Fibroblast of skin of abdomen (primary cell): ENCODE measurements around the gene THEMIS2.
"Not testable (repeated sequence)": the region's sequence is repeated elsewhere in the genome, so short reads cannot be mapped to it uniquely, and the experiment has no call there.

ENCODE experiments used
- DNase-seq: peaks from one replicate; pipeline ENCODE4 v3.0.0-alpha.2; 2013

Gene THEMIS2

GRCh38 chr1:27863538-27863915 is 8.8 kb upstream of the THEMIS2 start:
- DNase-seq = no peak

GRCh38 chr1:27864264-27864895 is 8.0 kb upstream of the THEMIS2 start:
- DNase-seq = no peak

DNA sequence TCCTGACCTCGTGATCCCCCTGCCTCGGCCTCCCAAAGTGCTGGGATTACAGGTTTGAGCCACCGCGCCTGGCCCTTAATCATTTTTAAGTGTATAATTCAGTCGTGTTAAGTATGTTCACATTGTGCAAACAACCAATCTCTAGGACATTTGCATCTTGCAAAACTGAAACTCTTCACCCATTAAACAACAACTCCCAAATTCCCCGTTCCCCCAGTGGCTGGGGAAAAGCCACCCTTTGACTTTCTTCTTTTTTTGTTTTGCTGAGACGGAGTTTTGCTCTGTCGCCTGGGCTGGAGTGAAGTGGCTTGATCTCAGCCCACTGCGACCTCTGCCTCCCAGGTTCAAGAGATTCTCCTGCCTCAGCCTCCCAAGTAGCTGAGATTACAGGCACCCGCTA is 6.5 kb upstream of the THEMIS2 start:
- DNase-seq = no peak

DNA sequence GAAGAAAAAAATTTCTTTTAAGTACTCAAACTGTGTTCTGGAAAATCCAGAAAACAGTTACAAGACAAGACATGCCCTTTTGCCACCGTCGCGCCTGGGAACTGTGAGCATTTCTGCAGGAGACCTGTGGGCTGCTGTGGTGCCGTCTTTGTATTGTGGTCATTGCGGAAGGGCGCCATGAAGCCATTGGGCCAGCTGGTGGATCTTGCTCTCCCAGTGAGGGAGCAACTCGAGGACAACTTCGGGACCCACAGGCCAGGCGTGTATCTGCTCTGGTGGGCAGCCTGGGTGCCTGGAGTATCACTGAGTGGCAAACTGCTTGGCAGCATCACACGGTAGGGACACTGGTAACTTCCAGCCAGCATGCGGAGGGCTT is 3.8 kb upstream of the THEMIS2 start:
- no peak for DNase-seq

GRCh38 chr1:27868932-27869718 is 3.2 kb upstream of the THEMIS2 start:
- DNase-seq = no peak

DNA sequence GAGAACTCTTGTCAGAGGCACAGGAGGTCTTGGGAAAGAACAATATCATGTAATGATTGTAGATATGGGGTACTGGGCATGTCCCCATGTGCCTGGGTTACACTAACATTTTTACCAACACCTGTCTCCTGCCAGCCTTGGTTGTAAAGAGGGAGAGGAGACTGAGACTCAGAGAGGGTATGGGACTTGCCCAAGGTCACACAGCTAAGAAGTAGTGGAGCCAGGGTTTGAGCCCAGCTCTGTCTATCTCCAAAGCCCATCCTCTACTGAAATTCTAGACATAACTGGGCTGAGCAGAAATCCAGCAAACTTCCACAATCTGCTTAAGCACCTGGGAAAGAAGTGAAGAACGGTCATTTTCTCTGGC is 2.6 kb upstream of the THEMIS2 start:
- DNase-seq = no peak

DNA sequence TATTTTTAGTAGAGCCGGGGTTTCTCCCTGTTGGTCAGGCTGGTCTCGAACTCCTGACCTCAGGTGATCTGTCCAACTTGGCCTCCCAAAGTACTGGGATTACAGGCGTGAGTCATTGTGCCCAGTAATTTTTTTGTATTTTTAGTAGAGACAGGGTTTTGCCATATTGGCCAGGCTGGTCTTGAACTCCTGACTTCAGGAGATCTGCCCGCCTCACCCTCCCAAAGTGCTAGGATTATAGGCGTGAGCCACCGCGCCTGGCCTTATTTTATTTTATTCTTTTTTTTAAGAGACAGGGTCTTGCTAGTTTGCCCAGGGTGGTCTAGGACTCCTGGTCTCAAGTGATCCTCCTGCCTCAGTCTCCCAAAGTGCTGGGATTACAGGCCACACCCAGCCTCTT is 1.3 kb upstream of the THEMIS2 start:
- not testable (repeated sequence) for DNase-seq

DNA sequence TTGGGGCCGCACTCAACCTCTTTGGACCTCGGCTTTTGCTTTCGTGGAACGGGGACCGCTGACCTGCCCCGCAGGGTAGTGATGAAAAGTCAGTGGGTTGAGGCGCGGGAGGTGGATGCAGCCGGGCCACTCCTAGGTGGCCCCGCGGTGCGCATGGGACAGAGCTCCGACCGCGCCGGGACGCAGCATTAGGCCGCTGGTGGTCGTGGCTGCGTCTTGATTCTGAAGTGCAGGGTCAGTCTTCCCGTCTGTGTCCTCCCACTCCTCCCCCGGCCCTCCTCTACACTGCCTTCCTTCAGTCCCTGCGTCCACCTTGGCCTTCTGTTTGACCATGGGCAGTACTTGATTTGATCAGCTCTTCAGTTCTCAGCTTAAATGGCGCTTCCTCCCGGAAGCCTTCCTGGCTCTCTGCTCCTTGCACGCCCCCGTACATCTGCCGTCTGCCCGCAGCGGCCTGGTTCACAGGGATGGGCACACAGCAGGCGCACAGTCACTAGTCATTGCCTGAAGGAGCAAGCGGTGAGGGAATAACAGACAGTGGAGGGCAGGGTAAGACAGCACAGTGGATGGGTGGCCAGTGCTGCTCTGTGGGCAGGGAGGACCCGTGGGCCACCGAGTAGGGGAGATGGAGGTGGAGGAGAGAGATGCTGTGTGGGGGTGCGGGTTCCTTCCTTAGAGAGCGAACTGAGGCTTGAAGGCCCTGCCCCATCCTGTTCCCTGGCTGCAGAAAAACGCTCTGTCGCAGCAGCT is 633 bp downstream of the THEMIS2 start:
- no peak for DNase-seq

- no peak for DNase-seq
These were observed 1.5 kb downstream of the THEMIS2 start for GRCh38 chr1:27873671-27874384.

DNA sequence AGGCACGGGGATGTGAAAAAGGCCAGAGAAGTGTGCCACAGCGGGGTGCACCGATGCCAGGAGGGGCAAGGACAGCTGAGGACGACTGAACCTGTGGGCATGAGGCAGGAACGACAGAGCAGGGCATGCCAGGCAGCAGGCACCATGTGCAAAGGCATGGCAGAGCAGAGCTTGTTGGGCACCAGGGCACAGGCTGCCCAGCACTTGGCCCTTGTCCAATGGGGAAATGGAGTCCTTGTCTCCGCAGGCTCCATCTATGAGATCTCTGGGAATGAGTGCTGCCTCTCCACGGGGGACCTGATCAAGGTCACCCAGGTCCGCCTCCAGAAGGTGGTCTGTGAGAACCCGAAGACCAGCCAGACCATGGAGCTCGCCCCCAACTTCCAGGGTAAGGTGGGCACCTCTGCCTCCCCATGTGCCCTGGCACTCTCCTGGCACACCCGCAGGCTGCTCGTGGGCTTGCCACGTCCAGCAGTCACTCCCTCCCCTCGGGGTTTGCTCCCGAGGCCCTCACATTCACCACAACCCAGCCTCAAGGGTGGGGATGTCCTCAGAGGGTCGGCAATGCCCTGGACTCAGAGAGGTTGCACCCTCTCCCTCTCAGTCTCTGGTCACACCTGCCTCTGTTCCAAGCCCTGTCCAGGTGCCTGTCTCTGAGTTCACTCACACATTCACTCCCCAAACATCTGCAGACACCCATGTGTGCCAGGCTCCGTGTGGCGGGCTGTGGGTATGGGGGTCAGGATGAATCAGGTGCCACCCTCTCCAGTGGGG is 4.2 kb downstream of the THEMIS2 start:
- no peak for DNase-seq

DNA sequence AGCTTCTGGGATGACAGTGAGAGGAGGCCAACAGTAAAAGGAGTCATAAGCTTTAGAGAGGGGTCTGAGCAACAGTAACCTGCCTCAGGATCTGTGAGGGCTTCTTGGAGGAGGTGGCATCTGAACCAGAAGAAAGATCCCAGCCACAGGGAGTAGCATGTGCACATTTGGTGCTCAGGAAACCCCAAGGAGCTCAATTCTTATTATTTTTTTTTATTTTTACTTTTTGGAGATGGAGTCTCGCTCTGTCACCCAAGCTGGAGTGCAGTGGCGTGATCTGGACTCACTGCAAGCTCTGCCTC is 4.7 kb downstream of the THEMIS2 start:
- no peak for DNase-seq

GRCh38 chr1:27878039-27878438 is 5.7 kb downstream of the THEMIS2 start:
- DNase-seq = no peak

DNA sequence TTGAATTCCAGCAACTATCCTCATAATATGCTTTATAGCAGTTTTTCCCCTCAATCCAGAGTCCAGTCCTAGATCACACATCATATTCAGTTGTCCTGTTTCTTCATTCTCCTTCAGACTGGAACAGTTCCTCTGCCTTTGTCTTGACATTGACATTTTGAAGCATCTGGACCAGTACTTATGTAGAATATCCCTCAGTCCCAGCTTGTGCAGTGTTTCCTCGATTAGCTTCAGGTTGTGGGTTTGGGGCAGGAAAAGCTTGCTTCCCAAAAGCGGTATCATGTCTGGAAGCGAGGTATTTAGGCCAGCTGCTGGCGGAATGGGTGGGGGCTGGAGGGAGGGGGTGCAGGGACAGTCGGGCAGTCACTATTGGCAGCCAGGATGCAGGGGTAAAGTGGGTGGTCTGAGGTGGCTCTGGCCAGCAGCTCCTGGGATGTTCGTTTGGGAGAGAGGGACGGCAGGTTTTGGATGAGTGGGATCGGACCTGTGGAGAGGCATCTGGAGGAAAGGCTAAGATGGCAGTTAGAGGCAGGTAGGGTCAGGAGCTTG is 6.5 kb downstream of the THEMIS2 start:
- DNase-seq = no peak

DNA sequence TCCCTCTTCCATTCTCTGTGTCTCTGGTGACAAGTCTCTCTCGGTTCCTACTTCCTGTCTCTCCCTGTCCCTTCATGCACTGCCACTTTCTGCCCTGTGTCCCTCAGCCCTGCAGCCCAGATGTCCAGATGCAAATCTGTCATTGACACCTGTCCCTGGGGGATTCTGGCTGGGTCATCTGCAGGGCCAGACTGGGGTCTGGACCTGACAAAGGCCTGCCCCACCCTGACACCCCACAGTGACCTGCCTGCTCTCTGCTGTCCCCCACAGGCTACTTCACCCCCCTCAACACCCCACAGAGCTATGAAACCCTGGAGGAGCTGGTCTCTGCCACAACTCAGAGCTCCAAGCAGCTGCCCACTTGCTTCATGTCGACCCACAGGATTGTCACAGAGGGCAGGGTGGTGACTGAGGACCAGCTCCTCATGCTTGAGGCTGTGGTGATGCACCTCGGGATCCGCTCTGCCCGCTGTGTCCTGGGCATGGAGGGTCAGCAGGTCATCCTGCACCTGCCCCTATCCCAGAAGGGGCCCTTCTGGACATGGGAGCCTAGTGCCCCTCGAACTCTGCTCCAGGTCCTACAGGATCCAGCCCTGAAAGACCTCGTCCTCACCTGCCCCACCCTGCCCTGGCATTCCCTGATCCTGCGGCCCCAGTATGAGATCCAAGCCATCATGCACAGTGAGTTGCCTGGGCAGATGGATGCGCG is 7.2 kb downstream of the THEMIS2 start:
- DNase-seq = no peak

DNA sequence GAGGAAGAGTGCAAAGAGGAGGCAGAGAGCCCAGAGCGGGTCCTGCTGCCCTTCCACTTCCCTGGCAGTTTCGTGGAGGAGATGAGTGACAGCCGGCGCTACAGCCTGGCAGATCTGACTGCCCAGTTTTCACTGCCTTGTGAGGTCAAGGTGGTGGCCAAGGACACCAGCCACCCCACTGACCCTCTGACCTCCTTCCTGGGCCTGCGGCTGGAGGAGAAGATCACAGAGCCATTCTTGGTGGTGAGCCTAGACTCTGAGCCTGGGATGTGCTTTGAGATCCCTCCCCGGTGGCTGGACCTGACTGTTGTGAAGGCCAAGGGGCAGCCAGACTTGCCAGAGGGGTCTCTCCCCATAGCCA is 10.2 kb downstream of the THEMIS2 start:
- DNase-seq = no peak

DNA sequence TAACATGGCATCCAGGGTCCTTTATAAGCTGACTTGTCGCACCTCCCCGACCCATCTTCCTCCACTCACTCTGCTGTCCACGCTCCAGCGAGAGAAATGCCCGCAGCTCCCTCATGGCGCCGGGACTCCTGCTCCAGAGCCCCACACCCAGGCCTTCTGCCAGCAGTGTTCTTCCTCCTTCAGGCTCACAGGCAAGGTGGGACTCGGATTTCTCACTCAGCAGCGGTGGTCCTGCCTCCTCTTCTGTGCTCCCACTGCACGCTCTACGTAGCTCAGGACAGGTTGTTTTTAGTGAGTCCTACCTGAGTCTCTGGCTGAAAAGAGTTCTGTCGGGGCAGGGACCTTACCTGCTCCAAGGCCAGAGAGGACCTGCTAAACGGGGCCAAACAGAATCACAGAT is 11.2 kb downstream of the THEMIS2 start:
- no peak for DNase-seq

DNA sequence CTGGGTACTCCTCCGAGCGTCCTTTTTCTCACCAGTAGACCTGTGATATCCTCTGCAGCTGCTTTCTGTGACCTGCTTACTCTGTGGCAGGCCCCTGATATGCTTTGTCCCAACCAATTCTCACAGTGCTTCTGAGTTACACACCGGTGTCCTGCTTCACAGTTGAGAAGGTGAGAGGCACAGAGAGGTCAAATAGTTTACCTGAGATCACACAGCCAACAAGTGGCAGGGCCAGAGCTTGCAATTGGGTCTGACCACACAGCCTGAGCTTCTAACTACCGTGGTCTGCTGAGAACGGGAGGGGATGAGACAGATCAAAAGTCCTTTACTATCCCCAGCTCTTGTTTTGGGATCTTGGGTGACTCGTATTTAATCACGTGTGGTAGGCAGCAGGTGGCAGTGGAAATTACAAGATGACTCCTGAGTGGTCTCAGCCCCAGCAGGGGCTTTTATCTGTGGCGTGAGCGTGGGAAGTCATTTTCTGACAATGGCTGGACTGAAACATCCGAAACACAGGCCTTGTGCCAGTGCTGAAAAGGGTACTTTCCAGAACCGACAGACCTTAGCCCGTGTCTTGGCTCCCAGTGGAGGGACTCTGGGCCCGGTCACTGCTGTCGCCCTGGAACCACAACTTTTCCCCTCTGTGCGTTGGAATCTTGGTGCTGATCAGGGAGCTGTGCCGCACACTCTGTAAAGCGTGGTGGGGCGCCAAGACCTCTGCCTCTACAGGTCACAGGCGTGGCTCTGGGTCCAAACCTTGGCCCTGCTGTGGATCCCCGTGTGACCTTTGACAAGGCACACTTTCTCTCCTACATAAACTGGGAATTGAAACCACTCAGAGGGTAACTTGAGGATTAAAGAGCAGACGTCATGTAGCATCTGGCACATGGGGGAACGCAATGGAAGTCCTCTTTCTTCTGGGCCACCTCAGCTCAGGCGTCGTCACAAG is 11.9 kb downstream of the THEMIS2 start:
- no peak for DNase-seq

DNA sequence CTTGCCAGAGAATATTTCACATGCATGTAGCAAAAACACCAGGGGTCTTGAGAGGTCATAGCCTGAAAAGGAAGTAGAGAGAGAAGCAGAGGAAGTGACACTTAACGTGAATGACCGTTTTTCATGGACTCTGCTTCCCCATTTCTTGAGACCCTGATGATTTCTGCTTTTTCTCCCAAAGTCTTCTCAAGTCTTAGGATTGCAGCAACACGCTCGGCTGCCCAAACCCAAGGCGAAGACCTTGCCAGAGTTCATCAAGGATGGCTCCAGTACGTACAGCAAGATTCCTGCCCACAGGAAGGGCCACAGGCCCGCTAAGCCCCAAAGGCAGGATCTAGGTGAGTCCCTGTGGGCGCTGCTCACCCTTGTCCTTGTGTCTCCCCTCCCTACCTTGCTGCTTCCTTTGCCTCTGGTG is 12.8 kb downstream of the THEMIS2 start:
- DNase-seq = no peak

- DNase-seq = no peak
These were observed 13.4 kb downstream of the THEMIS2 start for GRCh38 chr1:27885621-27886352.

GRCh38 chr1:27886353-27886679 is 14.0 kb downstream of the THEMIS2 start:
- DNase-seq = no peak
